ENCODE data around the gene RBM5. TPM values are rescaled to one million over a fixed set of nuclear protein-coding genes. Genes with fewer than 3 reads are reported as not detected.

RBM5 gene
- total and polyA plus RNA-seq, 2 donors (not counting 1 experiment from before 2014, with no cell fraction given): 405 to 464 TPM

- ChIA-PET POLR2A (interaction anchor here (0.7 kb wide), 1 partner anchor 340 kb away, joined by 3 read pairs; no protein-coding TSS in a partner anchor), CTCF (no interaction called here)
- 97% methylated on average over 9 of the region's 9 CpGs for WGBS (ENCODE audit: insufficient coverage)
- Histone ChIP-seq H4K20me1 (ENCODE audit: control insufficient read depth, insufficient read depth, low read length, poor library complexity, severe bottlenecking) (no peaks in the 10 kb centered on the region), H3K4me3 (ENCODE audit: control extremely low read depth in 1 of 5, extremely low read depth in 1 of 5, insufficient read depth in 1 of 5, low read depth in 2 of 5, low read length in 4 of 5) (no peak overlapping the region), H3K36me3 (replicated peaks in 1 of 2; ENCODE audit: control extremely low read depth in 1 of 2, control insufficient read depth in 1 of 2, extremely low read depth in 1 of 2, insufficient read depth in 2 of 2, low read length in 1 of 2) (no peaks in the 10 kb centered on the region), H3K9me3 (ENCODE audit: control extremely low read depth in 1 of 3, control insufficient read depth in 2 of 3, insufficient read depth in 1 of 3, low read length in 2 of 3) (no peaks in the 10 kb centered on the region), H3K9ac (ENCODE audit: low read length) (no peak overlapping the region), H3K79me2 (ENCODE audit: control insufficient read depth, insufficient read depth, low read length) (no peaks in the 10 kb centered on the region), H3K27ac (ENCODE audit: low read length in 2 of 2) (no peak overlapping the region), H3K4me2 (replicated peaks; ENCODE audit: low read depth, low read length, poor library complexity, severe bottlenecking) (no peak overlapping the region), H3K27me3 (replicated peaks in 1 of 4; ENCODE audit: control extremely low read depth in 1 of 4, control insufficient read depth in 3 of 4, insufficient read depth in 4 of 4, low read length in 3 of 4) (no peaks in the 10 kb centered on the region), H2AFZ (ENCODE audit: insufficient read depth, low read depth, low read length, poor library complexity, severe bottlenecking) (no peak overlapping the region), H3K4me1 (ENCODE audit: control insufficient read depth in 2 of 2, insufficient read depth in 2 of 2, low read length in 2 of 2) (no peaks in the 10 kb centered on the region)
- Mint-ChIP-seq H3K9me3 (ENCODE audit: insufficient read depth) (no peaks in the 10 kb centered on the region), H3K27me3 (peaks cover 9% of the 10 kb centered on the region), H3K4me1 (no peaks in the 10 kb centered on the region), H3K27ac (no peak overlapping the region), H3K4me3 (no peak overlapping the region)
- intact Hi-C loops (cut with micrococcal nuclease): no loop called here
- TF ChIP-seq, protein P1, sequence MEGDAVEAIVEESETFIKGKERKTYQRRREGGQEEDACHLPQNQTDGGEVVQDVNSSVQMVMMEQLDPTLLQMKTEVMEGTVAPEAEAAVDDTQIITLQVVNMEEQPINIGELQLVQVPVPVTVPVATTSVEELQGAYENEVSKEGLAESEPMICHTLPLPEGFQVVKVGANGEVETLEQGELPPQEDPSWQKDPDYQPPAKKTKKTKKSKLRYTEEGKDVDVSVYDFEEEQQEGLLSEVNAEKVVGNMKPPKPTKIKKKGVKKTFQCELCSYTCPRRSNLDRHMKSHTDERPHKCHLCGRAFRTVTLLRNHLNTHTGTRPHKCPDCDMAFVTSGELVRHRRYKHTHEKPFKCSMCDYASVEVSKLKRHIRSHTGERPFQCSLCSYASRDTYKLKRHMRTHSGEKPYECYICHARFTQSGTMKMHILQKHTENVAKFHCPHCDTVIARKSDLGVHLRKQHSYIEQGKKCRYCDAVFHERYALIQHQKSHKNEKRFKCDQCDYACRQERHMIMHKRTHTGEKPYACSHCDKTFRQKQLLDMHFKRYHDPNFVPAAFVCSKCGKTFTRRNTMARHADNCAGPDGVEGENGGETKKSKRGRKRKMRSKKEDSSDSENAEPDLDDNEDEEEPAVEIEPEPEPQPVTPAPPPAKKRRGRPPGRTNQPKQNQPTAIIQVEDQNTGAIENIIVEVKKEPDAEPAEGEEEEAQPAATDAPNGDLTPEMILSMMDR (IDR thresholded peaks at IDR 0.05): no peak
- TF ChIP-seq EZH2 (IDR thresholded peaks at IDR 0.05; ENCODE audit: borderline replicate concordance, insufficient read depth, low read depth, low read length, poor library complexity, severe bottlenecking): no peak
- ATAC-seq (ENCODE audit: low read depth) (no peak), DNase-seq (no peak)
Observed at GRCh38 chr3:50168388-50168787, 79.7 kb downstream of the RBM5 start.

Other genes starting within 250 kb of the RBM5 start
- 8.7 and 9.9 TPM in 2 replicates for gene TRAIP, start 232.4 kb upstream of the RBM5 start, total RNA-seq
- gene TRAIP, start 232.4 kb upstream of the RBM5 start, polyA plus RNA-seq: 5.0 and 5.7 TPM in 2 replicates
- gene CAMKV, start 219.0 kb upstream of the RBM5 start, total RNA-seq: not detected in 2 replicates
- gene CAMKV, start 219.0 kb upstream of the RBM5 start, polyA plus RNA-seq: not detected in 2 replicates
- gene MST1R, start 185.0 kb upstream of the RBM5 start, total RNA-seq: 2.4 and 2.8 TPM in 2 replicates
- gene MST1R, start 185.0 kb upstream of the RBM5 start, polyA plus RNA-seq: 0.92 and 1.7 TPM in 2 replicates
- gene MON1A, start 159.1 kb upstream of the RBM5 start, total RNA-seq: 5.6 and 6.6 TPM in 2 replicates
- 4.3 and 8.9 TPM in 2 replicates for gene MON1A, start 159.1 kb upstream of the RBM5 start, polyA plus RNA-seq
- 285 and 300 TPM in 2 replicates for gene RBM6, start 148.8 kb upstream of the RBM5 start, total RNA-seq
- gene RBM6, start 148.8 kb upstream of the RBM5 start, polyA plus RNA-seq: 221 and 223 TPM in 2 replicates
- gene SEMA3F, start 66.4 kb downstream of the RBM5 start, total RNA-seq: 0.27 TPM in 1 of 2 replicates, not detected in the other
- 0.26 TPM in 1 of 2 replicates, not detected in the other for gene SEMA3F, start 66.4 kb downstream of the RBM5 start, polyA plus RNA-seq
- not detected in 2 replicates for gene GNAT1, start 102.7 kb downstream of the RBM5 start, total RNA-seq
- gene GNAT1, start 102.7 kb downstream of the RBM5 start, polyA plus RNA-seq: not detected in 2 replicates
- not detected in 2 replicates for gene SLC38A3, start 116.4 kb downstream of the RBM5 start, total RNA-seq
- gene SLC38A3, start 116.4 kb downstream of the RBM5 start, polyA plus RNA-seq: 0.17 TPM in 1 of 2 replicates, not detected in the other
- 295 and 302 TPM in 2 replicates for gene GNAI2, start 147.3 kb downstream of the RBM5 start, total RNA-seq
- 384 and 491 TPM in 2 replicates for gene GNAI2, start 147.3 kb downstream of the RBM5 start, polyA plus RNA-seq
- 0.34 and 0.51 TPM in 2 replicates for gene SEMA3B, start 180.2 kb downstream of the RBM5 start, total RNA-seq
- 0.52 and 1.2 TPM in 2 replicates for gene SEMA3B, start 180.2 kb downstream of the RBM5 start, polyA plus RNA-seq
- not detected in 2 replicates for gene LSMEM2, start 190.2 kb downstream of the RBM5 start, total RNA-seq
- not detected in 2 replicates for gene LSMEM2, start 190.2 kb downstream of the RBM5 start, polyA plus RNA-seq
- 55.8 and 63.4 TPM in 2 replicates for gene IFRD2, start 203.5 kb downstream of the RBM5 start, total RNA-seq
- gene IFRD2, start 203.5 kb downstream of the RBM5 start, polyA plus RNA-seq: 71.0 and 80.1 TPM in 2 replicates
- gene HYAL3, start 210.5 kb downstream of the RBM5 start, total RNA-seq: 1.9 and 3.7 TPM in 2 replicates
- gene HYAL3, start 210.5 kb downstream of the RBM5 start, polyA plus RNA-seq: 4.2 and 6.3 TPM in 2 replicates
- gene NAA80, start 210.5 kb downstream of the RBM5 start, total RNA-seq: 33.8 and 37.8 TPM in 2 replicates
- 42.3 and 49.0 TPM in 2 replicates for gene NAA80, start 210.5 kb downstream of the RBM5 start, polyA plus RNA-seq
- gene HYAL1, start 214.7 kb downstream of the RBM5 start, total RNA-seq: 0.19 and 0.30 TPM in 2 replicates
- gene HYAL1, start 214.7 kb downstream of the RBM5 start, polyA plus RNA-seq: 0.12 TPM in 1 of 2 replicates, not detected in the other
- gene HYAL2, start 233.8 kb downstream of the RBM5 start, total RNA-seq: 2.8 and 4.2 TPM in 2 replicates
- gene HYAL2, start 233.8 kb downstream of the RBM5 start, polyA plus RNA-seq: 2.5 and 5.1 TPM in 2 replicates
- 25.5 and 28.2 TPM in 2 replicates for gene TUSC2, start 239.3 kb downstream of the RBM5 start, total RNA-seq
- gene TUSC2, start 239.3 kb downstream of the RBM5 start, polyA plus RNA-seq: 24.0 and 29.3 TPM in 2 replicates

All from B cell (primary cell).